NK-92 treated with Interleukin-12 subunit alpha and Interleukin-12 subunit beta, amount 100 ng/mL, for 24 hours (cell line): ENCODE measurements around the gene ZNRD2.
"Not testable (repeated sequence)": the region's sequence is repeated elsewhere in the genome, so short reads cannot be mapped to it uniquely, and the experiment has no call there.

Experiments
- DNase-seq: peaks from one replicate; lab custom pipeline; 2025; lab: John Stamatoyannopoulos, UW

ZNRD2 gene

DNA sequence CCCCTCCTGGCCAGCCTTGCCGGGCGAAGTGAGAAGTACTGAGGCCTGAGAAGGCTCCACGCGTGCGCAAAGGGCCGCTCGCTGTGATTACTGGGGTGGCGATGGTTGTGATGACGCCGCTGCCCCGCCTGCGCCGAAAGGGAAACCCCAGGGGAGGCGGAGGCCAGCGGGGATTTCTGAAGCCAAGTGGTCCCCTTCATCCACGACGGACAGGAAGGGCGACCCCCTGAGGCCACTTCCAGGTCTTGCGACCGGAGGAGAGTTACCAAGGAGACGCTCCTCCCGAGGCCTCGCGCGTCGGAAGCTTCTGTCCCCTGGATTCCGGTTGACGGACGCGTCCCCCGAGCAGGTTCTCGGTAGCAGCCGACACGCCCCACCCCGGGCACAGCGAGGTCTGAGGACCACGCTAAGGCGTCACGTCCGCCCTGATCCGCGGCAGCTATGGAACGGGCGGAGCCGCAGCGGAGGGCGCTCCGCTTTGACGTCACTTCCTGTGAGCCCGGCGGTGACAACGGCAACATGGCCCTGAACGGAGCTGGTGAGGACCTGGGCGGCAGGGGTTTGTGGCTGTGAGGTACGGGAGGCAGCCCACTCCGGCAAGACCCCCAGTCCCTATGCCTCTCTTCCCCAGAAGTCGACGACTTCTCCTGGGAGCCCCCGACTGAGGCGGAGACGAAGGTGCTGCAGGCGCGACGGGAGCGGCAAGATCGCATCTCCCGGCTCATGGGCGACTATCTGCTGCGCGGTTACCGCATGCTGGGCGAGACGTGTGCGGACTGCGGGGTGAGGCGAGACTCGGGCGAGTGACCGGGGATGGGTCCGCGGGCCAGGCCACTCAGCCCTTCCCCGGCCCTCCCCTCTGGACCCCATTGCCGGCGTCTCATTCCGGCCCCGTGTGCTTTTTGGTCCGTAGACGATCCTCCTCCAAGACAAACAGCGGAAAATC lies at the start of gene ZNRD2:
Gene ZNRD2, plus strand, starts transcription at position 505 of the 946 bp plus-strand sequence. Its CDS starts 15 bp downstream, at position 520.
- peak; percentile 100 for DNase-seq

DNA sequence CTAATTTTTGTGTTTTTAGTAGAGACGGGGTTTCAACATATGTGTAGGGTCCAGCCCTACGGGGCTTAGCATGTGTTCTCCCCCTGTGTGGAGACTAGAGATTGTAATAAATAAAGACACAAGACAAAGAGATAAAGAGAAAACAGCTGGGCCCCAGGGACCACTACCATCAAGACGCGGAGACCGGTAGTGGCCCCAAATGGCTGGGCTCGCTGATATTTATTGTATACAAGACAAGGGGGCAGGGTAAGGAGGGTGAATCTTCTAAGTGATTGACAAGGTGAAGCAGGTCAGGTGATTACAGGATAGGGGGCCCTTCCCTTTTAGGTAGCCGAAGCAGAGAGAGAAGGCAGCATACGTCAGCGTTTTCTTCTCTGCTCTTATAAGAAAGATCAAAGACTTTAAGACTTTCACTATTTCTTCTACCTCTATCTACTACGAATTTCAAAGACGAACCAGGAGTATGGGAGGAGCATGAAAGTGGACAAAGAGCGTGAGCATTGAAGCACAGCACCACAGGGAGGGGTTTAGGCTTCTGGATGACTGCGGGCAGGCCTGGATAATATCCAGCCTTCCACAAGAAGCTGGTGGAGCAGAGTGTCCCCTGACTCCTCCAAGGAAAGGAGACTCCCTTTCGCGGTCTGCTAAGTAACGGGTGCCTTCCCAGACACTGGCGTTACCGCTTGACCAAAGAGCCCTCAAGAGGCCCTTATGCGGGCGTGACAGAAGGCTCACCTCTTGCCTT lies 48.3 kb upstream of the ZNRD2 start:
- not testable (repeated sequence) for DNase-seq

DNA sequence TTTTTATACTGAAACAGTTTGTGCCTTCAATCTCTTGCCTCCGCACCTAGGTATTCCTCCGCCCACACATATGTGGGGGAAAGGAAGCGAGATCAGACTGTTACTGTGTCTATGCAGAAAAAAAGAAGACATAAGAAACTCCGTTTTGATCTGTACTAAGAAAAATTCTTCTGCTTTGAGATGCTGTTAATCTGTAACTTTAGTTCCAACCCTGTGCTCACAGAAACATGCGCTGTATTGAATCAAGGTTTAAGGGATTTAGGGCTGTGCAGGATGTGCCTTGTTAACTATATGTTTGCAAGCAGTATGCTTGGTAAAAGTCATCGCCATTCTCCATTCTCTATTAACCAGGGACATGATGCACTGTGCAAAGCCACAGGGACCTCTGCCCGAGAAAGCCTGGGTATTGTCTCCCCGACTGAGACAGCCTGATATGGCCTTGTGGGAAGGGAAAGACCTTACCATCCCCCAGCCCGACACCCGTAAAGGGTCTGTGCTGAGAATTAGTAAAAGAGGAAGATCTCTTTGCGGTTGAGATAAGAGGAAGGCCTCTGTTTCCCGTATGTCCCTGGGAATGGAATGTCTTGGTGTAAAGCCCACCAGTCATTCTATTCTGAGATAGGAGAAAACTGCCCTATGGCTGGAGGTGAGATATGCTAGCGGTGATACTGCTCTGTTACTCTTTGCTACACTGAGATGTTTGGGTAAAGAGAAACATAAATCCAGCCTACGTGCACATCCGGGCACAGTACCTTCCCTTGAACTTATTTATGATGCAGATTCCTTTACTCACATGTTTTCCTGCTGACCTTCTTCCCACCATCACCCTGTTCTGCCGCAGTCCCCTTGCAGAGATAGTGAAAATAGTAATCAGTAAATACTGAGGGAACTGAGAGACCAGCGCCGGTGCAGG lies 47.3 kb upstream of the ZNRD2 start:
- DNase-seq, result not testable (repeated sequence)

GRCh38 chr11:65523631-65523968 lies 46.7 kb upstream of the ZNRD2 start:
- DNase-seq, result not testable (repeated sequence)

- no peak for DNase-seq
Measured at GRCh38 chr11:65524014-65524740, 46.1 kb upstream of the ZNRD2 start.

- peak; percentile 75 for DNase-seq
Measured at GRCh38 chr11:65524741-65525545, 45.3 kb upstream of the ZNRD2 start, which contains the start of gene SCYL1. Gene SCYL1 (plus strand): TSS chr11:65525083. CDS start chr11:65525154, 71 bp downstream.

DNA sequence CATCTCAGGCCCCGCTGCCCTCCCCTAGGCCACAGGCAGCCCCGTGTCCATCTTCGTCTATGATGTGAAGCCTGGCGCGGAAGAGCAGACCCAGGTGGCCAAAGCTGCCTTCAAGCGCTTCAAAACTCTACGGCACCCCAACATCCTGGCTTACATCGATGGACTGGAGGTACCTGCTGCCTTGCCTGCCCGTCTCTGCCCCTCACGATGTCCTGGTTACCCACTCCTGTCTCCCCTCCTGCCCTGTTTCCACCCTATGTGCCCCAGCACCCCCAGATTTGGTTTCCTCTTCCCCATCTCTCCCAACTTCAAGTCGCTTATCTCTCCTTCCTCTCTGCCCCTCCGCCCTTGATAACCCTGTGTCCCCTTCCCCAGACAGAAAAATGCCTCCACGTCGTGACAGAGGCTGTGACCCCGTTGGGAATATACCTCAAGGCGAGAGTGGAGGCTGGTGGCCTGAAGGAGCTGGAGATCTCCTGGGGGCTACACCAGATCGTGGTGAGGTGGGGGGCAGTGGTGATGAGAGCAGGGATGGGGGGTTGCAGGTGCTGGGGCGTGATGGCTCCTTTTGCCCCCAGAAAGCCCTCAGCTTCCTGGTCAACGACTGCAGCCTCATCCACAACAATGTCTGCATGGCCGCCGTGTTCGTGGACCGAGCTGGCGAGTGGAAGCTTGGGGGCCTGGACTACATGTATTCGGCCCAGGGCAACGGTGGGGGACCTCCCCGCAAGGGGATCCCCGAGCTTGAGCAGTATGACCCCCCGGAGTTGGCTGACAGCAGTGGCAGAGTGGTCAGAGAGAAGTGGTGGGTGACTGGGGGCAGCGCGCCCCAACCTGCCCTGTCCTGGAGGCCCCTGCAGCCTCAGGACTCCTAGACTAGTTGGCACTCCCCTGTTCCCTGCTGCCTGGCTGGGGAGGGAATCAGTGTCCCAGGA lies 44.5 kb upstream of the ZNRD2 start:
- no peak for DNase-seq

- DNase-seq, result no peak
Measured at GRCh38 chr11:65526744-65527143, 43.5 kb upstream of the ZNRD2 start.

GRCh38 chr11:65528819-65529350 lies 41.4 kb upstream of the ZNRD2 start:
- DNase-seq, result no peak

DNA sequence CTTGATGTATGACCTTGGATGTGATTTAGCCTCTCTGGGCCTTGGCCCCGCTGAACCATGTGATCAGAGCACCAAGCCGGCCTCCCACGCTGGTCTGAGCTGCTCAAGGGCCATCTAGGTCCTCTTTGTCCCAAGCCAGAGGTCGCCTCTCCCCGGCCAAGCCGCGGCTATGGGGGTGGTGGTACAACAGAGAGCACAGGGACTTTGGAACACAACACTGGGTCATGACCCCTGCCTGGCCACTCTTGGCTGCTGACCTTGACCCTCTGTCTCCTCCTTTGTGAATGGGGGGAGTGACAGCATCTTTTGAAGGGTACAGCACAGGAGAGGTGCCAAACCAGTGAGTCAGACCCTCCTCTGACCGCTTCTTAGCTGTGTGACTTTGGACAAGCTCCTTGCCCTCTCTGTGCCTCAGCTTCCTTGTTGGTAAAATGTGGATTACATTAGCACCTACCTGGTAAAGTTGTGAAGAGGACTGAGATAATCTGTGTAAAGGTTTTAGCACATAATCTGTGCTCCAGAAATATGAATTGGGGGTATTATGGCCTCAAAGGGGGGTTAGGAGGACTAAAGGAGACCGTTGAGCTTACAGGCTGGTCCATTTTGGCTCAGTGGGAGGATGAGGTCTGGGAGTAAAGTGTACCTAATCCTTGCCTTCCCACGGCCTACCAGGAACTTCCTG lies 40.7 kb upstream of the ZNRD2 start:
- DNase-seq, result no peak

GRCh38 chr11:65530157-65530496 lies 40.1 kb upstream of the ZNRD2 start:
- no peak for DNase-seq

- DNase-seq, result no peak
Measured at GRCh38 chr11:65532388-65533064, 37.8 kb upstream of the ZNRD2 start.

- no peak for DNase-seq
Measured at GRCh38 chr11:65535102-65535501, 35.2 kb upstream of the ZNRD2 start.

- no peak for DNase-seq
Measured at GRCh38 chr11:65536412-65537295, 33.6 kb upstream of the ZNRD2 start.

GRCh38 chr11:65537296-65537597 lies 33.0 kb upstream of the ZNRD2 start:
- DNase-seq, result no peak

GRCh38 chr11:65537620-65538231 lies 32.6 kb upstream of the ZNRD2 start:
- DNase-seq, result no peak
